Stimulated activated CD8-positive, alpha-beta memory T cell treated with anti-CD3 and anti-CD28 coated beads, Interleukin-2, amount 100 ng/mL, for 48 hours (primary cell): ENCODE measurements around the gene GPAT2.
"Not testable (repeated sequence)": the region's sequence is repeated elsewhere in the genome, so short reads cannot be mapped to it uniquely, and the experiment has no call there.

Source experiments
- DNase-seq, 2 donors: peaks; one replicate each; pipeline ENCODE4 v3.0.0-alpha.2; 2020; ENCODE audit warnings: low read depth in 2 of 2

The GPAT2 gene

DNA sequence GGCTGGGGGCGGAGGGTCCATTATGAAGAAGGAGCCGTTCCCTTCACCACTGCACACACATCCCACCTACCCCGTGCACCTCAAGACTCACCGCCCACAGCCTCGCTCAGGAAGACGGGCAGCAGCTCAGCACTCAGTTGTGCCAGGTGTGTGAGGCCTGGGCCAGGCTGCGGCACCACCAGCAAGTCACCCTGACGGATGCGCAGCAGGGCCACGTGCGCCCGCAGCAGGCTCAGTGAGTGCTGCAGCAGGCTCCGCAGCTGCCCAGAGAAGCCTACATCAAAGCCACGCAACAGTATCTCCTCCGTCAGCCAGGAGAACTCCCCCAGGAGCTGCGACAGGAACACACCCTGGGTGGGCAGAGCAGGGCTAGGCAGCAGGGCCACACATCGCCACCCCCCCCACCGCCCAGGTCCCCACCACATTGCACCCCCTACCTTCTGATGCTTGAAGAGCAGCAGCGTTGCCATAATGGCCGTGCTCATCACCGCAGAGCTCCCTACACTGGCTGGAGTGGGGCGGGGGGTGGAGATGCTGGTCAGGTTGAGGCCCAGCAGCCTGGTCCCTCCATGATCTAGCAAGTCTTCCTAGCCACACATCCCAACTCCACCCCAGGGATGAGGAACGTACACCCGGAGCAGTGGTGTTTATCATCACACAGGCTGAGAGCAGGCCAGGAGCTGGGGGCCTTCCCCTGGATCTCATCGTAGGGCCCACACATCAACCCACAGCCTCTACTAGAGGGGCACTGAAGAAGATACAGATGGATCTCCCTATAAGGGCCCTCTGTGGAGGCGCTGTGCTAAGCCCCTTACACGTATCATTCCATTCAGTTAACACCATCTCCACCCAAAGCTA is 10.2 kb downstream of the GPAT2 start:
- DNase-seq = no peak

DNA sequence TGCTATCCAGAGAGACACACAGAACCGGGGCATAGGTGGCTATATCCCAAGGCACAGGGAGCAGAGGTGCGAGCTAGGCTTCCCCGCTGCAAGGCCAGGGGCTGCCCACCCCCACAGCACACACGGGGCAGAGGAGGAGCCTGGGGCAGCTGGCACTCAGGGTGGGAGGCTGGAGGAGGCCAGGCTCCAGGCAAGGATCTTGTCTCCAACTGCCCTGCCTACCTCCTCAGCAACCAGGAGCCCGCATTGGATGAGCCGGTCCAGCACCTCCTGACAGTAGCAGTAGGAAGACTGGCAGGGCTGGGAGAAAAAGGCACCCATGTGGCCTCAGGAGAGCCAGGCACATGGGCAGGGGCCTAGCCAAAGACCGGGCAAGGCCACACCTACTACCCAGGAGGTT is 11.0 kb downstream of the GPAT2 start:
- not testable (repeated sequence) for DNase-seq

DNA sequence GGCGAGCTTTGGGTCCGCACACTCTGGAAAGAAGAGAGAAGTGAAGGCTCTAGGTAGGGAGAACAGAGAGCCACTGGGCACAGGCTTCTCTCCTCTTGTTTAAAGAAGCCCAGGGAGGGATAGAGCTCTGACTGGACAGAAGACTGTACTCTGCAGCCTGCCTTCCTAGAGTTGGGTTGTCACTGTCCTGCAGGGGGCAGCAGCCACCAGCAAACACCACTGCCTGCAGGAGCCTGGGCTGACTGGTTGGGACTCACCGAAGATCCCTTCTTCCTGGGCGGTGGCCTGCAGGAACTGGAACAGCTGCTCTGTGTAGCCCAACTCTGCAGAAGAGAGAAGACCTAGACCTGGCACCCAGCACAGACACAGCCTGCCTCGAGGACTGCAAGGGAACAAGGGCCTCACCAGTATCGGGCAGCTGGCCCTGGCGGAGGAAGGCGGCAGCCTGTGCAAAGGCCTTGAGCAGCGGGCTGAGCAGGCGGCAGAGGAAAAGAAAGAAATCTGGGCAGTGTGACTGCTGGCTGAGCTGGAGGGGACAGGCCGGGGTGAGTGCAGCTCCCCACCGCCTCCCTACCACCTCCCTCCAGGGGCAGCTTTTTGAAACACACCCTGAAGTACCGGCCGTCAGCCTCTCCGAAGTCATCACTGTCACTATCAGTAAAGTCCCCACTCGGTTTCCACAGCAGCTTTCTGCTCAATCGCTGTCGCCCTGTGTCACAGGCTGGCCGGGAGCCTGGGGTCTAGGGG is 11.8 kb downstream of the GPAT2 start:
- peak; percentile 41 to 64 for DNase-seq

DNA sequence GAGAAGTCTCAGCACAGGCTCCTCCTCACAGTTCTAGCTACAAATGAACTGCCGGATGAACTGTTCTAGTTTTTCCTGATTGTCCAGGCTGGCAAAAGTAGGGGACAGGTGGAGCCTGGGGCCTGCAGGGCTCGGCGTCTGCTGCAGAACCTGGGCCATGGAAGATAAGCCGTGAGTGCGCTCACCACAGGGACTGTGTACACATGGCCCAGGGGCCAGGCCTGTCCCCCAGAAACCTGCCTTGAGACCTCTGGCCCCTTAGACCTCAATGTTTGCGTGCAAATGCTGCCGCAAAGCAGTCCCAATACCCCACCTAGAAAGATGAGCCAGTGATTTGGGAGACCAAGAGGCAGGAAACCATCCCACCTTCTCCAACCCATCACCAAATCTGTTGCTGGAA is 12.6 kb downstream of the GPAT2 start:
- DNase-seq = not testable (repeated sequence)

DNA sequence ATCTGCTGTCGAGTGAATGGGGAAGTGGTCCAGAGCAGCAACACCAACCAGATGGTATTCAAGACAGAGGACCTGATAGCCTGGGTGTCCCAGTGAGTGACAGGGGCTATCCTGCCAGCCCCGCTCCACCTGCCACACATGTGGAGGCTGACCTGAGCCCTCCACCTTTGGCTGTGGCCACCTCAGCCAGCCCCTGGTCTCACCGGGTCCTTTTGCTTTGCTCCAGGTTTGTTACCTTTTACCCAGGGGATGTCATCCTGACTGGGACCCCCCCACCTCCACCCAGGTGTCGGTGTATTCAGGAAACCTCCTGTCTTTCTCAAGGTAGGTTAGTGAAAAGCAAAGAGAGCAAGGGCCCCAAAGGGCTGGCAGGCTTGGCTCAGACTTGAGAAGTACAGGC is 13.6 kb downstream of the GPAT2 start:
- not testable (repeated sequence) for DNase-seq

DNA sequence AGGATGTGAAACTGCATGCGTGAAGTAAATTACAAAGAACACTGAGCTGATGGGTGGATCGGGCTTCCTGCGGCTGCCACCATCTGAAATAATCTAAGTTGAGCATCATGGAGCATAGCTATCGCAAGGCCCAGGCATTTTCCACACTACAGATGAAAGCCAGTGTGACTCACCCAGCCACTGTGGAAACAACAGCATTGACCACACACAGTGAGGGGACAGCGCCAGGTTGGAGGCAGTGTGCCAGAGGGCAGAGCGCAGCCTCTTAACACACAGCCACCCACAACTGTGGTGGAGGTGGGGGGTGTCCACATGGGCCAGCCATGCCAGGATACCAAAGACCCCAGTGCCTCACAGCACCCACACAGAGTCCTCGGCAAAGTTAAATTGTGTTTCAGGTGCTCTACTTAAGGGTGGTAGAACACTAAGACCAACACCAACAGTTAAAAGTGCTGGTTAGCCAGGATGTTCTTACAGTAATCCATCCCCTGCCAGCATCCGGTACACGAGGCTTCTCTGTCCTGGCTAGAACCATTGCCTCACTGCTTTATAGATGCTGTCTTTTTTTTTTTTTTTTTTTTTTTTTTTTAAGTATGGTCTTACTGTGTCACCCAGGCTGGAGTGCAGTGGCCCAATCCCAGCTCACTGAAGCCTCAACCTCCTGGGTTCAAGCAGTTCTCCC is 14.7 kb downstream of the GPAT2 start:
- not testable (repeated sequence) for DNase-seq

DNA sequence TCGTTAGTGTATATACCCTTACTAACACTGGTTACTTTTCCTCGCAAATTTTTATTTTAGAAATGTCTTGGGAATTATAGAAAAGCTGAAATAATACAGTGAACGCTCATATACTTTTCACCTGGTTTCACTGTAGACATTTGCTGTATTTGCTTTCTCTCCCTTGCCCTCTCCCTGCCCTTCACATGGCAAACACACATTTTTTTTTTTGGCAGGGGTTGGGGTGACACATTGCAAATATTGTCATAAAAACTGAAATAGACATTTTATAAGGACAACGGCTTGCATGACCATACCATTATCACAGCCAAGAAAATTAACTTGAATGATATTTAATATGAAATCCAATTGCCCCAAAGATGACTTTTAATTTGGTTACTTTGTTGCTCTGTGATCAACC is 18.4 kb downstream of the GPAT2 start:
- DNase-seq = not testable (repeated sequence)

DNA sequence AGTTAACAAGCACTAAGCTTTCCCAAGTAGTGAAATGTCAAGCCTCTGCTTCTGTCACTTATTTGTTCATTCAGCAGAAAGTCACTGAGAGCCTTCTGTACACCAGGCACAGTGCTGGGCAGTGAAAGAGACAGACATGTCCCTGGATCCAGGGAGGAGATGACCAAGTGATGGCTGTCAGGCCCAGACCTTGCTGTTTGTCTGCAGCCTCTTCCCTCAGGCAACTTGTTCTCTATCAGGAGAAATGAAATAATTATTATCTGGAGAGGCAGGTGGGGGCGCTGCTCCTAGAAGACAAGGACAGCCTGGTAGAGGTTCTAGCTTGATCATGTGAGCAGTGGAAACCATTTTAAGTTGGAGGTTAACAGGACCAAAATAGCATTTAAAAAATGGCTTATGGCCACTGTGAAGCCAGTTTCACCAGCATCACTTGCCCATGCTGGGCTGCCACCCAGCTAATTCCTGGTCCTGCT is 21.9 kb downstream of the GPAT2 start:
- DNase-seq = not testable (repeated sequence)

DNA sequence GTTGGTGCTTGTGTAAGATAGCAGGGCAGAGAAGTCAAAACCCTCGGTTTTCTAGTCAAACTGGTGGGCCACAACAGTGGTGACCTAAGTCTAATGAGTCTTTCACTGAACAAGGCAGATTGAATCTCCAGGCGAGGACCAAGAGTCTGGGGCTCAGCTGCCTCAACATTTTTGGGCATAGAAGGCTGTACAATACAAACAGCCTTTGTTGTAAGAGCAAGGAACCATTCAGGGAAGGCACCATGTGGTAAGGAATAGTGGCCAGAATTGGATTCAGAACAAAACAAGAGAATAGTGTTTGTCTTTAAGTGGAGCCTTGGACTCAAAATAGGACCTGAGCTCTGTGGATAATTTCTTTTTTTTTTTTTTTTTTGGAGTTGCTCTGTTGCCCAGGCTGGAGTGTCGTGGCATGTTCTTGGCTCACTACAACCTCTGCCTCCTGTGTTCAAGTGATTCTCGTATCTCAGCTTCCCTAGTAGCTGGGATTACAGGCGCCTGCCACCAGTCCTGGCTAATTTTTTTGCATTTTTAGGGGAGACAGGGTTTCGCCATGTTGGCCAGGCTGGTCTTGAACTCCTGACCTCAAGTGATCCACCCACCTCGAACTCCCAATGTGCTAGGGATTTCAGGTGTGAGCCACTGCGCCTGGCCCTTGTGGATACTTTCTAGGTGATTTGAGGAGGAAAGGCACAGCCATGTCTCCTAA is 22.5 kb downstream of the GPAT2 start:
- DNase-seq = not testable (repeated sequence)

DNA sequence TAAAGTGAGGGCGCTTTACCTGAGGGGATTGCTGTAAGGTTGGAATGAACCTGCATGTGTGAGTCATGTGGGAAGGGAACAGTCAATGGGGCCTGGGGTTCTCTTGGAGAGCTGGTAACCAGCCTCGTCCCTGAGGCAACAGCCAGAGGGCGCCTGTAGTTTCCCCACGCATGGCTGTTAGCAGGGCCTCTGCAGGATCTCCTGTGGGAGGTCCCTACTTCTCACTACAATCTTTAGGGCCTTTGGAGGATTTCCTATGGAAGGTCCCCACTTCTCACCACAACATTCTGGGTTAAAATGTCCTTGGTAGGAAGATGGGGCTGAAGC is 23.6 kb downstream of the GPAT2 start:
- not testable (repeated sequence) for DNase-seq

DNA sequence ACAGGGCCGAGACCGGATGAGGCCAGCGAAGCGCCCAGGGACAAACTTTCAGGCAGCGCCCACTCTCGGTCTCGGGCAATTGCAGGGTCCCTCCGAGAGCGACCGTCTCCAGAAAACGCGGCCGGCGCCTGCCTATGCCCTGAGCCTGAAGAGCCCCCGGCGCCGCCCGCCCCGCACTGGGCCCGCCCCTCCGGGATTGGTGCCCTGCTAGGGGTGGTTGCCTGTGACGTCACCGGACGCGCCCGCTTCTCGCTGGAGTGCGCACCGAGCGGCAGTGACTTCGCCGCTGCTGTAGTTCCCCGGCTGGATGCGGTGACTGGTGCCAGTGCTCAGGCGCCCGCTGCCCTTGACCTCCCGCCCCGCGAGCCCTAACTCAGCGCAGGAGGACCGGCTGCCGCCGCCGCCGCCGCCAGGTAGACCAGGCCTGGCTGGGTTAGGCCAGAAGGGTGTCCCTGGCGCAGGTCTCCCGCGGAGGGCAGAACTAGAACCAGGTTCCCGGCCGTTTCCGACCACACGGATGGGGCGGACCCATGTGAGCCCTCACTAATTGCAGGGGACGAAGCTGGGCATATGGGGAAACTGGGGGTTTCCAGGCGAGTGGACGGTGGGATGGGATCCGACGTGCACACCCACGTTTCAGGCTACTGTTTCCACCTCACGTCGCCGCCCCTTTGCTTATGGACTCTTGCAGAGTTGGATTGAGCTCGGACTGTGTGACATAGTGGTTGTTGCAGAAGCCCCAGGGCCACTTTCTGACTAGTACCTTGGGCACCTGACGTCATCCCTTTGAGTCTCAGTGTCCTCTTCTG is 24.2 kb downstream of the GPAT2 start:
- peak; percentile 96 to 97 for DNase-seq

DNA sequence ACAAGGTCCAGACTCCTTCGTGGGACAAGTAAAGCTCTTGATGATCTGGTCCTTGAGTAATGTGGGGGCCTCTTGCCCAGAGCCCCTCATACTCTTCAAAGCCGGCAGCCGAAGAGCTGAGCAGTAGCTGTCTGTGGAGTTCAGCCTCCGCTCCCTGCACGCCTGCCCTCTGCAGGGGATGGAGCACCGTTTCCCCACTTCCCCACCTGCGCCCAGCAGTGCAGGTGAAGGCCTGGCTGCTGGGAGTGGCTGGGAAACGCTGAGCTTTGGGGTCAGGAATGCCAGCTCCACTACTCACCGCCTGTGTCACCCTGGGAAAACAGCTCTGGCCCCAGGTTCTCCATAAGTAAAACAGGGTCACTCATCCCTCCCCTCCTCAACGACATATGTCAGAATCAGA is 24.9 kb downstream of the GPAT2 start:
- DNase-seq = not testable (repeated sequence)

DNA sequence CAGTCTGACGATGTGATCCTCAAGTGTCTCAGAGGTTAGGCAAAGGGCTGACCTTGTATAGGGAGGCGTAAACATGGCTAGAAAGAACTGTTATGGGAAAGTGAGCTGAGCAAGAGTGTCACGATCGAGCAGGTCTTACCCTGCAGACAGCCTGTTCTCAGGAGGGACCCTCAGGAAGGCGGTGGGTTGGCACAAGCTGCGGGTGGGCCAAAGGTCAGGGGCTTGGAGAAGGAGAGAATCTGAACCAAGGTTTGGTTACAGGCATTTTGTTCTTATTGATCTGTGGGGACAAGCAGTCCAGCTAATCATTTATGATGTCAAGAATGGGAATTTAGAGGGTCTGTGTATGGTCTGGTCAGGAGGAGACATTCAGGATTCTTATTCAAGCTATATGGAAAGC is 26.7 kb downstream of the GPAT2 start:
- not testable (repeated sequence) for DNase-seq

DNA sequence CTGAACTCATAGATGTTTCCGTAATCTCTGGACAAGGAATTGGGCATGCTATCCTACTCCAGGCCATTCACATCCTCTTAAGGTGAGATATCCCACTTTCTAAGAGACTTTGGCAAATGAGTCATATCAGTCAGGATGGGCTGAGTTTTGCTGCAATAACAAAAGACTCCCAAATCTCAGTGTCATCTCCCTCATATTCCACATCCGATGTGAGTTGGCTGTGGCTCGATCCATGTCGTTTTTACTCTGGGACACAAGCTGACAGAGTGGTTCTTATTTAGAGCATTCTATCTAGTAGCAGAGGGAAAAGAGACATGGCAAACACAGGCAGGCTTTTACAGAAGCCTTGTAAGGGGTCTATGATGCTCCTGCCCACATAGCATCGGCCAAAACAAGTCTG is 28.5 kb downstream of the GPAT2 start:
- not testable (repeated sequence) for DNase-seq

DNA sequence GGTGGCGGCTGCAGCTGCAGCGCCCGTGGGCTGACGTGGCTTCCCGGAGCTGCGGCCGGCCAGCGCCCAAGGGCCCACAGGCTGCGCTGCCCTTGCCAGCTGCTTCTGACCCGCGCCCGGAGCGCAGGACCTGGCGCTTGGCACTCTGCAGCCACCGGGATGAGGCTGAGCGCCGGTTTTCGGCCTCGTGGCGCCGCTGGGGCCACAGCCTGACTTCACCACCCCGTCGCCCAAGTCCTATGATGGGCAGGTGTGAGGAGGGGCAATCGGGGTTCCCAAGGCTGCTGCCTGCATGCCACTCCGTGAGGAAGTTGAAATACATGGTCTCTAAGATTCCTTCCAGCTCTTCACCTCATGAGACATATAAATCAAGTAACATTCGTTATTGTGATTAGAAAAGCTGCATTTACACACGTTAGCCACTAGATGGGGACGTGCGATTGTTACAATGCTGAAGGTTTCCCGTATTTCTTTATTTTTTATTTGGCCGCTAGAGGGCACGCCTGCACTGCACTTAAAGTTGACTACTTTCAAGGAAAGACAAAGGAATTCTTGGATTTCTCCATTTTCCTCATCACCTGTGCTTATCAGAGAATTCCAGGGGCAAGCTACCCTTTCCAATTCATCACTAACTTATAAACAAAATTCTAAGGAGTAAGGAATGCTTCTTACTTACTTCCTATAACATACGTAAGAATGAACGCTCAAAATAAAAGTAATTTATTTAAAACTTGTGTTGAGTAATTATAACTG is 42.0 kb downstream of the GPAT2 start:
- not testable (repeated sequence) for DNase-seq

DNA sequence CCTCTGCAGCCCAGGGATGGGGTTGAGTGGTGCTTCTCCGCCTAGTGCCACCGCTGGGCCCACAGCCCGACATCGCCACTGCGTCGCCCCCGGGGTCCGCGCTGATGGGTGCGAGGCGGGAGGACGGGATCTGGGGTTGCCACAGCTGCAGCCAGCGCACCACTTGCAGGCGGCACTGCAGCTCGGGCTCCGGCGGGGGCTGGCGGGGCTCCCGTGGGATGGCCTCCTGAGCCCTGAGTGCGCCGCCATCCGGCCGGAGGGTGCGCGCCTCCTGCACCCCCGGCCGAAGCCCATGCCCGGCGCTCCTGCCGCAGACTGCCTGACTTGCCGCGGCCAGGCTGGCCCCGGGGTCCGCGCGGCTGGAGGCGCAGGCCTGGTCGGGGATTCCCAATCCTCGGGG is 42.6 kb downstream of the GPAT2 start:
- not testable (repeated sequence) for DNase-seq

DNA sequence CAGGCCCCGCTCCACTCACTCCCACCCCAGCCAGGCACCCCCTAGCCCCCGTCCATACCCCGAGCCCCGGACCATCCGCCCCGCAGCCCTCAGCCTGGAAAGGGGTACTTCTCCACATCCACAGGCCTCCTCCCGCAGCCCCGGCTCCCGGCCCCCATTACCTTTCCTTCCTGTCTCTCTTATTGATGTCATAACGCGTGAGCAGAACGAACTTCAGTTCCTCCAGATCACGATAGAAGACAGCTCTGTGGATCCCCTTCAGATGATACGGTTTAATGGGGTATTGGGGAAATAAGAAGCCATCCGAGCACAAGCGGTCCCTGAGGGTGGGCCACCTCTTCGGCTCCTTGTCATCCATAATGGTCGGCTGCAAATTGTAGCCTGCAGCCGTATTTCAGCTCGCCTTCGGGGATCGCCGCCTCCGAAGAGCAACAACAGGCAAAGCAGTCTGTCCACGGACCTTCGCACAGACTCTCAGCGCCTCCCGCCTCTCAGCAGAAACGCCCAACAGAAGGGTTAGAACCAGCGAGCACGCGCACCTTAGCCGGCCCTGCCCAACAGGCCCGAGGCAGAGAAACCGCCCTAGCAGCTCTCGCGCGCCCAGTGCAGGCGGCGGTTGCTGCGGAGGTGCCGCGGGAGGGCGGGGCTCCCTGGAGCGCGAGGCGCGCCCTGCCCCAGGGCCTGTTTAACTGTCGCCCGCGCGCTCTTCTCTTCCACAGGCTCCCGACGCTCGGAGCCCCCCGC is 43.2 kb downstream of the GPAT2 start, which contains the start of gene ANKRD36C:
ANKRD36C (minus strand) TSS at position 474 of the 744 bp plus-strand sequence; CDS start at position 358, 116 bp downstream.
- DNase-seq = not testable (repeated sequence)

DNA sequence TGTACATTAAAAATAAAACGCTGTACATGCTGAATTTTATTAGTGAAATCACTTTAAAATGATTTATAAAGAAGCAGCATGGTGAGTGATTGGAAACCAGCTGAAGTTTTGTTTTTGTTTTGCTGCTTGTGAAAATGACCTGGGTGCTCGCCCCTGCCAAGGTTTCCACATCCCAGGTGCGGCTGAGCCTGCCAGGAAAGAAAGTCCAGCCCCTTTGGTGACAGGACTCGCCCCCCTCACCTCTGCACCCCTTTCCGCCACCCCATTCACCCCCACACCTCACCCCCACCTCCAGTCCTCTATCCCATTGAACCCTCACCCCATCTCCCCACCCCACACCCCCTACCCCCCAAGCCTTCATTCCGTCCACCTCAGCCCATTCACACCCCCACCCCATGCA is 43.8 kb downstream of the GPAT2 start:
- not testable (repeated sequence) for DNase-seq
